Measurements from ENCODE around the gene ANKRD22.

The ANKRD22 gene

DNA sequence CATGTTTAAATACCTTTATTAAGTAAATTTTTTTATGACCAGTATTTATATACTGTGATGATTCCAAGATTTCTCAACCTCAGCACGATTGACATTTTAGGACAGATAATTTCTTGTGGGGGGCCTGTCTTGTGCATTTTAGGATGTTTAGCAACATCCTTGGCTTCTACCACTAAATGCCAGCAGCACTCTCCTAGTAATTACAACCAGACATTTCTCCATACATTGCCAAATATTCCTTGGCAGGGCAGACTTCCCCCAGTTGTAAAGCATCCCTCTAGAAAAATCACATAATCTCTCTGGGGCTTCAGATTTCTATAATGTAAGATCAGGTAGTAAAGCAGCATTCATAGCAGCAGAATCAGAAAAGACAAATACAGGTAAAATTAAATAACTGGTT lies 56.9 kb downstream of the ANKRD22 start:
- DNase-seq (ENCODE audit: low spot score), result no peak

DNA sequence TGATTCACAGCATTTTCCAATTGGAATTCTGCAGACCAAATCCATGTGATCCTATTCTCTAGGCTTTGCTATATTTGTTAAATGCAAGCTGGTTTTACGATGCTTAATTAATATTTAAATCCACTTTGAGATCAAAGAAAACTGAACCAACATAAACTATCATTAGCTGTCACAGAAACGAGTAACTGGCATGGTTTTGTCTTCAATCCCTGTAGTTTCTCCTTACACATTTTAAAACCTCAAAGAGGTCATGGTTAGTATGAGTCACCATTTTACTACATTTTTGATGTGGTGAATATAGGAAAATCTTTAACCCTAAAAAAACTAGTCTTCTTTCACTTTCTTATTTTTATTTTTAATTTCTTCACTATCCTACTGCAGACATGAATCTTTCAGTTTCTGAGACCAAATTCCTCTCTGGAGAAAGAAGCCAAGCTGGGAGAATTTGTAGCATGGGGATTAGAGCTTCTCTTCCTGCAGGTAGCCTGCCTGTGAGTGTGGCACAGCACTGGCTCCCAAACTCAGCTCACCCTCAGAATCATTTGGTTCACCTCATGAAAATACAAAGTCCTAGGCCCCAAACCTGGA lies 57.8 kb downstream of the ANKRD22 start:
- peak; percentile 19 for DNase-seq (ENCODE audit: low spot score)

DNA sequence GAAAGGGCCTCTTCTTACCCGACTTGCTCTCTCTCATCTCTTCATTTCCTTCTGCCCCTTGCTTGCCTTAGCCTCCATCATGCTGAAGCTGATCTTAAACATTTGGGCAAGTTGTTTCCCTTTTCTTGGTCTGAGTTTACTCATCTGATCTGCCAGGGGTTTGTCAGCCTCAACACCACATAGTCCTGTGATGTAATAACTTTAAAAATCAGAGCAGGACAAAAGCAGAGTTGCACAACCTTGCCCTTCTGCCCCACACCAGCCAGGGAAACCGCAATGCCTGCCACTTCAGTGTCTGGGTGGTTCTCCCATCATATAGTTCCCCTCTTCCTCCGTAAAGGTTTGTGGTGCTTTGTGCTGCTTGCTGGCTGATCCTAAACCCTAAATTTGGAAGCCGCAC lies 59.0 kb downstream of the ANKRD22 start:
- DNase-seq (ENCODE audit: low spot score), result no peak

DNA sequence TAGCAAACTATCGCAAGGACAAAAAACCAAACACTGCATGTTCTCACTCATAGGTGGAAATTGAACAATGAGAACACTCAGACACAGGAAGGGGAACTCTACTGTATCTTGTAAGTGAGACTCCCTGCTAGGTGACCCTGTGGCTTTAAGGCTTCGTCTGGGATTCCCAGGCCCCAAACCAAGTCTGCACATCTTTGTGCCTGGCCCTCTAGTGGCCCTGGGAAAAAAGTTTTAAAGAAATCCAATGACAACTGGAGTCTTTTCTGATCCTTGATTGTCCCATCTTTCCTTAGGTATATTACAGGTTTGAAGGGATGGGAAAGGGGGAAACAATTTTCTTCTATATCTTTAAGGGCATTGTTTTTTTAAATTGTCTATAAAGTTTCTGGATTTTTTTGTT lies 59.7 kb downstream of the ANKRD22 start:
- DNase-seq (ENCODE audit: low spot score), result peak; percentile 32

DNA sequence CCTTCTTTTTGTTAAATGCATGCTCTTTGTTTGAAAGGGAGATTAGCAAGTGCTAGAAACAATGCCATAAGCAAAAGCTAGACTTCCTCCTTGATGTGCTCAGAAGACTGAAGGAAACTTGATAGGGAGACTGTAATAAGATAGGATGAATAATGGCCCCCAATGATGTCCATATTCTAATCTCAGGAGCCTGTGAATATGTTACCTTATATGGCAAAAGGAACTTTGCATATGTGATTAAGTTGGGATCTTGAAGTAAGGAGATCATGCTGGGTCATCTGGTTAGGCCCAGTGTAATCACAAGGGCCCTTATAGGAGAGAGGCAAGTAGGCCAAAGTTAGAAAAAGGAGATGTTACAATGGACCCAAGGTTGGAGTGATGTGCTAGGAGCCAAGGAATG lies 62.7 kb downstream of the ANKRD22 start:
- DNase-seq (ENCODE audit: low spot score), result no peak

DNA sequence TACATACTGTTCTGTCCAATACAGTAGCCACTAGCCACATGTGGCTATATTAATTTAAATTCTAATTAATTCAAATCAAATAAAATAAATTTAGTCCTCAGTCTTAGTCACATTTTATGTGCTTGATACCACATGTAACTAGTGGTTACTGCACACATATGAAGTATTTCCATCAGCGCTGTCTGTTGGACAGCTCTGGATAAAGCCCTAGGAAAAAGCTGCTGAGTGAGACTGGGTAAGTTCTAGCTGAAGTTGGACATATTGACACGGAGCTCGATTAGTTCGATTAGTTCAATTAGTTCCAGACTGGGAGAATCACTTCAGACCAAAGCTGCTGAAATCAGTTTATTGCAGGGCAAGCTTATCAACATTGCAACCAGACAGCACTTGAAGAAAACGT lies 64.2 kb downstream of the ANKRD22 start:
- DNase-seq (ENCODE audit: low spot score), result no peak

DNA sequence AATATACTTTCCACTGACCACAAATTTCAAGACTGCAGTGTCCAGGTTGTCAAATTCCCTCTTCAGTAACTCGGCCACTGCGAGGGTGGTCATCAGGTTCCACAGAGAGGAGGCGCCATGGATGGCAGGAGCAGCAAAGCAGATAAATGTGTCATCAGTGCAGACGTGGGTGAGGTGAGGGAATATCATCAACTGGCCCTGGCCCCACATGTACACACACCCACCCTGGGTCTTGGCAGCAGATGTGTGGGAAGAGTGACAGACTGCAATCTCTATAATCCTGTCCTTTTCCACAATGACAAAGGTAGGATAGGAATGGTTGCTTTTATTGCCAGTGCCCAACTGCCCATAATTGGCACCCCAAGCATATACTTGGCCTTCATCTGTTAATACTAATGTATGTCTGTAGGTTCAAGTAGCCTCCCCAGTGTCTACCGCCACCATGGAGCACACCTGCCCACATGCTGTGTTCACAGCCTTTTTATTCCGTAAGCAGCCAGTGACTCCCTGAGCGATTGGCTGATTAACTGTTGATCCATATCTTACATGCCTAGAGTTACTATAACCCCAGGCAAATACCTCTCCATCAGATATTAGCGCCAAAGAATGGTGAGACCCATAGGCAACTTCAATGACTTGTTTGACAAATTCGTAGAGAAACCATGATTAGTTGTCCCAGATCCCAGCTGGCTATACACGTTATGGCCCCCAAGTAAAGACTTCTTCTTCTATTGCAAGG lies 65.4 kb downstream of the ANKRD22 start:
- no peak for DNase-seq (ENCODE audit: low spot score)

DNA sequence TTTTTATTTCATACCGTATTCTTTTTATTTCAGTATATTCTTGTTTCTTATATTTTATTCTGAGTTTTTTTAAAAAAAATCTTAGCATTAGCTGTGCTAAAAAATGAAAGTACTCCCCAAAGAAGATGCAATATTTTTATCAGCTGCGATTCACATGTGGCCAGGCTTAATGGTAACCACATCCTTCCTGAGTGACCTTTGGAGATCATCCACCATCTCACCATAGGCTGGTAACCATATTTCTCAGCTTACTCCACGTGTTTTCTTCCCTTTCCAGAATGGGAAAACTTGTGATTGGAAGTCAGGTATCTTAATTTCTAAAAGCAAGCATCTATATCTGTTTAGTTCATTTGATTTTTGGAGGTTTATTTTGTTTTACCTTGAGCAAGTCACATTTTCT lies 67.9 kb downstream of the ANKRD22 start:
- DNase-seq (ENCODE audit: low spot score), result no peak

DNA sequence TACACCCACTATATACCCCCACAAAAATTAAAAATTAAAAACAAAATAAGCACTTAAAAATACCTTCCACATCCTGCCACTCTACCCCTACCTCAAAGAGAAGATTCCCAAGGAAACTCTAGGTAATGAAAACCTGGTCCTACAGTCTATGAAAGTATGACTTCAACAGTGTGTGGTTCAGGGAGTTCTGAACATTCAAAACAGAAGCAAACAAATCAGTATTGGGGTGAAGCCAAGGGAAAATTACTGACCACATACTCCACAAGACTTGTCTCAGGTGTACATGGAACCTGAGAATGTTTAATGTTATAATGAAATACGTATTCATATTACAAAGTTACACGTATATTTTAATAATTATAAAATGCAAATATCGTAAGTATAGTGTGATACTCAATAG lies 69.4 kb downstream of the ANKRD22 start:
- DNase-seq (ENCODE audit: low spot score), result no peak

DNA sequence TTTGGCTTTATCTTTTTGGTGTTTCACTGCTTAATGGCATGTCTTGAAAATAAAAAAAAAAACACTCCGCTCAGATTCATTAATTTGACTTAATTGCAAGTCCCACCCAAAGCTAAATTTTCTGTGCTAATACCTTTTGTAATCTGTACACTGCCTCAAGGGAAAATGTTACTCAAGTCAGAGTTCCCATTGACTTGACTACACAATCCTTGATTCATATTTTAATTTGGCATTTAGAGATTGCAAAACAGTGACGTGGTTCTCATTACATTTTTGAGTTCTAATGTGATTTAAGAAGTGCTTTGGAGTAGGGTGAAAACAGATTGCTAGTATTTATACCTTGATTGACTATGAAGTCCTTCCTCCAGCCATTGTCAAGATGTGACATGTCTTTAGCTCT lies 70.4 kb downstream of the ANKRD22 start:
- DNase-seq (ENCODE audit: low spot score), result no peak

Data from LoVo (cell line).